ENCODE measurements around the gene TBX20.
A peak's percentile ranks its signal among the peaks of the same experiment; 100 is the strongest.

TBX20 gene, protein sequence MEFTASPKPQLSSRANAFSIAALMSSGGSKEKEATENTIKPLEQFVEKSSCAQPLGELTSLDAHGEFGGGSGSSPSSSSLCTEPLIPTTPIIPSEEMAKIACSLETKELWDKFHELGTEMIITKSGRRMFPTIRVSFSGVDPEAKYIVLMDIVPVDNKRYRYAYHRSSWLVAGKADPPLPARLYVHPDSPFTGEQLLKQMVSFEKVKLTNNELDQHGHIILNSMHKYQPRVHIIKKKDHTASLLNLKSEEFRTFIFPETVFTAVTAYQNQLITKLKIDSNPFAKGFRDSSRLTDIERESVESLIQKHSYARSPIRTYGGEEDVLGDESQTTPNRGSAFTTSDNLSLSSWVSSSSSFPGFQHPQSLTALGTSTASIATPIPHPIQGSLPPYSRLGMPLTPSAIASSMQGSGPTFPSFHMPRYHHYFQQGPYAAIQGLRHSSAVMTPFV

GRCh38 chr7:35253710-35254495, at the start of gene TBX20:
TBX20 (minus strand) TSS chr7:35254100; CDS start chr7:35253620, 480 bp downstream.
- DNase-seq (ENCODE audit: low spot score), result peak; percentile 72

DNA sequence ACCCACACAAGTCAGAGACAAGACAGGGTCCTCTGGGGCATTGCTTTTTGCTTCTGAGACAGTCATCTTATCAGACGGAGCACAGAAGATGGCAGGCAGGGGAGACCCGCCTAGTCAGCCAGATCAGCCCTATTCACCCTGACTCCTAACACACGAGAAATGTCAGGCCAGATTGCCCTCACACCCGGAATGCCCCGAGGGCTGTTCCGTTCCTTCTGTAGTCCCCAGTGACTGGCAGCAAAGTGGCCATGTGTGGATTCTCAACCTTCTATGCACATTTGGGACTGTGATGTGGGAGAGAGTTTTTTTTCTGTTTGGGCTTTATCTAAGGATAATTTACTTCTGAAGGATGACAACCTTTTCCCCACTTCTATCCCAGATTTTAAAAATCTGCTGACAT, 35.5 kb upstream of the TBX20 start:
- no peak for DNase-seq (ENCODE audit: low spot score)

GRCh38 chr7:35286986-35287385, 33.1 kb upstream of the TBX20 start:
- no peak for DNase-seq (ENCODE audit: low spot score)

DNA sequence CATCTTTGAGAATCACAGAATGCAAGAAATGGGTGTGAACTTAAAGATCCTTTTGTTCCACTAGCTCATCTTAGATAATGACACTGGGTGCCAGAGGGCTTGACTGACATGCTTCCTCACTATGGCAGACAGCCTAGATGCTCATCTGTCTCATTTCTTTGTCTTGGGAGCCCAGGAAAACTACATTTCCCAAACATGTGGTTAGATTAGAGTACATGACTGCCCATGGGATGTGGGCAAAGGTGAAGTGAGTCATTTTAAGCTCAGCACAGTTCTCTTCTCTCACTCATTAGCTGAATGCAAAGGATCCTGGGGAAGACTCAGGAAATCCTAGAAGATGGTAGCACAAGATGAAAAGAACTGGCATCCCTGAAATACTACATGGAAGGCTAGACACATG, 32.5 kb upstream of the TBX20 start:
- no peak for DNase-seq (ENCODE audit: low spot score)

DNA sequence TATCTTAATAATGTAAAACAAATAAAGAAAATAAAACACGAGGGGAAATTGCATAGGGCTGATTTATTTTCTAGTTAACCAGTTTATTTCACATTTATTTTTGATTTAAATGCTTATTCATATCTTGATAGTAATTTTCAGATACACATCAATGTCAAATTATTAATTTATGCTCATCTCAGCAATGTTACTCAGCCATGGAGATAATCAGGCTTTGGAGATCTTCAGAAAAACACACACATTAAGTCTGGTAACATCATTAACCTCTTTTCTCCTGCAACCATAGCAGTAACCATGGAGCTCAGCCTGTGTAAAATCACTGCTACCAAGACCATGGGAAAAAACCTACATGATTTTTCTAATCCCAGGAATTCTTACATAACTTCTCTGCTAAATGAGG, 31.9 kb upstream of the TBX20 start:
- DNase-seq (ENCODE audit: low spot score), result no peak

- DNase-seq (ENCODE audit: low spot score), result no peak
Measured at GRCh38 chr7:35280902-35281301, 27.0 kb upstream of the TBX20 start.

DNA sequence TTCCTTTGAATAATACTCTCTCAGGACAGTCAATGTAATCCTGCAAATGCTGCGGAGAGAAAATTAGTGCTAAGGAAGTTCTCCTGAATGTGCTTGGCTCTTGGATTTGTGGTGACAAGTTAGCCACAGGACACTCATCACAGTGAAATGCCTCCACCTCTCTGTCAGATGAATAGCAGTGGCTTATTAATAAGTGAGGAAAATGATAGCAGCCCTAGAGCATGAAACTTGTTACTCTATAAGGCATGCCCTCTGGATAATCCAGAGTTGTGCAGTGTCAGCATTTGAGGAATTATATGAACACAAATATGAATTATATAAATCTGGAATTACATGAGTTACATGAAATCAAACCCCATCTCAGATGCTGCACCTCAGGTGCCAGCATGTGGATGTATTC, 23.5 kb upstream of the TBX20 start:
- DNase-seq (ENCODE audit: low spot score), result no peak

DNA sequence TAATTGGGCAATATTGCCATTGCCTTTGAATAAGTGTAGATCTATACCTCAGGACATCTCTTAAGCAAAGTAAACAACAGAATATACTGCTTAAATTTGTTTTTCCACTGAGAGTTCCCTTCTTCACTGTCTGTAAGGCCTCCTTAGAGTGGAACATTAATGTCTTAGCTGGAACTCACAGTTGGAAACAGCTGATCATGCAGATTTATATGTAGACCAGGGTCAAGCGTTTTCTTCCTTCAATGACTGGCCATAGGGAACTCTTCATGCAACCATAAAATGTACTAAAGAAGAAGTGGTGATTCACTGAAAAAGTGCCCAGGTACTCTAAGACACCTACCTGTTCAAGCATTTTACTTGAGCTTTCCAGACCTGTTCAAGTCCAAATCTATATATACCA, 18.3 kb upstream of the TBX20 start:
- DNase-seq (ENCODE audit: low spot score), result no peak

DNA sequence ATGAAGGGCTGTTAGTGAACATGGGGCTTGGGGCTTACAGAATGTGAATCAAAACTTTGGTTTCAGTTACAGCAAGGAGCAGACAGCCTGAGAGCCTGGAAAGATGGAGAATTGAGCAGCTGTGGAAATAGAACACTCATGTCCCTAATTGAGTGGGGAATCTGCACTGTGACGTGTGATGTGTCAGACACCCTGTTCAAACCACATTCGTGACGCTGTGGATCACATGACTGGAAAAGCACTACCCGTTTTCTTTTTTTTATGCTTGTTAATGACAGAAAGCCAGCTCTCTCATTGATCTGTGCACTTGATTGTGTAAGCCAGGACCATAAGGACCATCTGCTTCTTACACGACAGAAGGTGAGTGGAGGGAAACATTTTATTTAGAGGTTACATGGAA, 15.1 kb upstream of the TBX20 start:
- DNase-seq (ENCODE audit: low spot score), result no peak

DNA sequence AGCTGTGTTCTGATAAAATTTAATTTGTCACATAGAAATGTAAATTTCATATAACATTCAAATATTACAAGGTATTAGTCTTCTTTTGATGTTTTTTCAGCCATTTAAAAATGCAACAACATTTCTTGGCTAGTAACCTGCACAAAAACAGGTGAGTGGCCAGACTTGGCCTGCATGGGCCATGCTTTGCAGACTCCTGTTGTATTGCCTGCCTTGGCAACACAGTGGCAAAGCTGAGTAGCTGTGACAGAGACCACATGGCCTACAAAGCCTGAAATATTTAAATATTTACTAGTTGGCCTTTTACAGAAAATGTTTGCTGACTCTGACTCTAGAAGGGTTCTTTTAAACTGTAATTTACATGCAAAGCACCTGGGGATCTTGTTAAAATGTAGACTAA, 13.5 kb upstream of the TBX20 start:
- DNase-seq (ENCODE audit: low spot score), result no peak

DNA sequence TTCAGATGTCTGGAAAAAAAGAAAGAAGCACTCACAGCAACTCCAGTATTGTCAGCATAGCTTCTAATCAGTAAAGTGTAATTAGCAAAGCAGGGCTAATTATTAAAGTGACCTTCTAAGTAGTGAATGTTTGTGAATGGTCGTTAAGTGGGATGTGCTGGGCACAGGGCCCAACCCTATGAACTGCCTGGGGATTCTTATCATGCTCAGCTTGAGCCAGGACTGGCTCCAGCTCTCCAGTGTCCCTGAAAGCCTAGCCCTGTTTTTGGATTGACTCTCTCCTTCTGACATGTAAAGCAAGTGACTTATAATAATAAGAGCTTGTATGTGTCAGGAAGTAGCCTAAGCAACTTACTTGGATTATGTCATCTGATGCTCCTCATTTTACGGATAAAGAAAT, 9.5 kb upstream of the TBX20 start:
- no peak for DNase-seq (ENCODE audit: low spot score)

DNA sequence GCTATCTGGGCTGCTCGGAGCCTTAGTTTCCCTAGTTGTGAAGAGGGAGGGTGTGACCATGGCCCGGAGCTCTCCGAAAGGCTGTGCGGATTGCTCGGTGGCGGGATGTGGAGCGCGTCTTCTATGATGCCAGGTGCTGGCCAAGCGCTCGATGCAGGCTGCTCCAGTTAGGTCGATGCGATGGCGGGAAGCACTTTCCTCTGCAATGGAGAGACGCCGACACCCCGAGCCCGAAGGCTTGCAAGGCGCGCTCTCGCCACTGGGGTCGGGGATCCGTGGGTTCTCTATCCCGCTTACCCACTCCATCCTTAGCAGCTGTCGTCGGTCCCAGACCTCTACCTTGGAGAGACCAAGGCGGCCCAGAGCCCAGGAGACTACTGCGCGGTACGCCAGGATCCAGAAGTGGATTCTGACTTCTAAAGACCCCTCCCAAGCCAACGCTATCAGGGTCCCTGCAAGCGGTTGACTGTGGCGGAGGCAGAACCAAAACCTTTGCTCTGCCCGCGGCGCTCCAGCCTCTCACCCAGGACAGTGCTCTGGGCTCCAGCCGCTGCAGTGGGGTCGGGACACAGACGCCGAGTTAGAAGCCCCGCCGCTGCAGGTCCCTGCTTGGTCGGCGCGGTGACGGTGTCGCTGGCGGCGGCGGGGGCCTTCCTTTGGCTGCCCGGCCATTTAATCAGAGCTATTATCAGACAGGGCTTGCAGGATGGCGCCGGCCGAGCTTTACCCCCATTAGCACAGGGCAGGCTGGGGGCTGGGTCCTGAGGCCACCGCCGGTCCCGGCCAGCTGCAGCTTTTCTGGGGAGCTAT, 7.8 kb upstream of the TBX20 start:
- DNase-seq (ENCODE audit: low spot score), result no peak

DNA sequence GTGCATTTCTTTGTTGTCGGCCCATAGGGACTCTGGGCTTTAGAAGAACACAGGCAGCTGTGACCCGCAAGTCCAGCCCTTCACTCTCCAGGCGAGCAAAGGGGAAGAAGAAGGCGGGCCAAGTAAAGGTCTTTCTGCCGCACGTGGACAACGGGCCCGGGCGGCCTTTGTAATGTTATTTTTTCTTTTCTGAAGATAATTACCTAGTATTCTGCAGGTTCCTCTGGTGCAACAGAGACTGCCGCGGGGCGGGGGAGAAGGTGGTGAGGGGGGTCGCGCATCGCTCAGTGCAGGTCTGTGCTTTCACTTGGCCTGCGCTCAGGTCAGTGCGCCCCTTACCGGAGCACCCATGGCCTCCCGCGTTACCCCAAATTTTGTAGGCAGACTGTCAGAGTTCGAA, 7.1 kb upstream of the TBX20 start:
- no peak for DNase-seq (ENCODE audit: low spot score)

DNA sequence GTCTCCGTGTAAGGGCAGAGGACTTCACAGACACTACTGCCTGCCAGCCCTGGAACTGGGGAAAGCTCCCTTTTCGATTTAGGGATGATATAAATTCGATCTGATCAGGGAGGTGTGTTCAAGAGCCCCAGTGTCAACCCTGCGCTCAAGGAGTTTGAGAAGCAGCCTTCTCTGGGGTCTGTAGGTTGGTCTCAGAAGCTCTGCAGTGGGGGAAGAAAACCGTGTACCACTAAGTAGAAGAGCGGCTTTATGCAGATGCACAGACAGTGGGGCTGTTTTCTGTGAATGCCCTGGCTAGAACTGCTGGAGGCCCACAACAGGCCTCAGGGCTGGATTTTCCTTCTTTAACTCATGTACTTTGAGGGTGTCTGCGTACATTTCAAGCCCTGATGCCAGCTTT, 6.3 kb upstream of the TBX20 start:
- DNase-seq (ENCODE audit: low spot score), result no peak

GRCh38 chr7:35259523-35259908, 5.6 kb upstream of the TBX20 start:
- DNase-seq (ENCODE audit: low spot score), result no peak

GRCh38 chr7:35258868-35259522, 5.1 kb upstream of the TBX20 start:
- DNase-seq (ENCODE audit: low spot score), result no peak

DNA sequence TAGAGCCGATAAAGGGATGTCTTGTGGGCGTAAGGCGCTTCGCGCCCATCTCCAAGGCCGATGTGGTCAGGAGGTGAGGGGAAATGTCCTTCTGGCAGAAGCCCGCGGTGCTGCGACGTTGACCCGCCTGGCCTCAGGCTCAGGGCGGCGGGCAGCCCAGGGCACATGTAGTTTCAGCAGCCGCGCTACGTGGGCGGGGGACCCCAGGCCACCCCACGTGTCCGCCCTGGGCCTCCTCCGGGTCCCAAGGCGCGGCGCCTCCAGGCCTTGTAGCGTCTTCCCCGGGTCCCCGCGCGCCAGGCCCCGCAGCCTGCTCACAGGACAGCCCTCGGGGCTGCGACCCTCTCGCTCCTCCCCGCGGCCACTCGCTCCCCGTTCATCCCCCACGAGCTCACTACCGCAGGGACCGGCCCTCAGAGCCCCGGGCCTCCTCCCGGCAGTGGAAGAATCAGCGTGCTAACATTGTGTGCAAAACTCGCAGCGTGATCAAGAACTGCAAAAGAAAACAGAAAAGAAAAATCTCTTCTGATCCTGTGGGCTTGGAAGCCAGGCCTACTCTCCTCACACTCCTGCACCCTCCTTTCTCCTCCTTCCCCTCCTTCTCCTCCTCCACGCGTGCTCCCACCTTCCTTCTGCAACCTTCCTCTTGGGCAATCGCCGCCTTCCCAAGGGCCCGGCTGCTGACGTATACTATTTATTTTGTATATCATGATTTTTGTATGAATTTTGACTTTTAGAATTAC, 4.4 kb upstream of the TBX20 start:
- DNase-seq (ENCODE audit: low spot score), result no peak

GRCh38 chr7:35257251-35258124, 3.6 kb upstream of the TBX20 start:
- DNase-seq (ENCODE audit: low spot score), result peak; percentile 71

- no peak for DNase-seq (ENCODE audit: low spot score)
Measured at GRCh38 chr7:35256256-35257175, 2.6 kb upstream of the TBX20 start.

All from left forelimb (tissue), 1 donor.